ENCODE data around the gene FAM118B.

- TF ChIP-seq CTCF (IDR thresholded peaks at IDR 0.05) (no peak), POLR2A (IDR thresholded peaks at IDR 0.05) (no peak)
Observed at GRCh38 chr11:126195119-126195518, 16.5 kb upstream of the FAM118B start.

Data from tibial nerve (tissue), 3 donors.